ENCODE measurements around the gene ZFP36L1. TPM values are rescaled to one million over a fixed set of nuclear protein-coding genes. Genes with fewer than 3 reads are reported as not detected.

The ZFP36L1 gene
- total RNA-seq, 1 donor from 2014 or later: 385 TPM

DNA sequence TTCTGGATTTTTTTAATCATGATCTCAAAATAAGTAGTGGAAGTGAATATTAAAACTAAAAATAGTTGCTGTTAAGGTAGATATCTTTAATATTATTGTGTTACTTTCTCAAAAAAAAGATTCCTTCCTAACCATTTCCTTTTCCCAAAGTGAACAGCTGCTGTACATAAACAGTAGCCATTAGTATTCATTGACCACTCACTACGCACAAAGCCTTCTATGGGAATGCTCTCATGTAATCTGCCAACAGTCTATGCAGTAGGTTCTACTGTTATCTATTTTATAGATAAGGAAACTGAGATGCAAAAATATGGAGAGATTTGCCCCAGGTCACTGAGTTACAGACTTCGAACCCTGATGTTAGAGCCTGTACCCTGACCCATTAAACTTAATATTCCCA, 32.1 kb downstream of the ZFP36L1 start:
- no peak overlapping the region for H3K4me3 Mint-ChIP-seq (ENCODE audit: unreplicated experiment)
- H3K9me3 Mint-ChIP-seq (ENCODE audit: unreplicated experiment): no peaks in the 10 kb centered on the region
- H3K36me3 Mint-ChIP-seq (ENCODE audit: low read depth, unreplicated experiment): no peaks in the 10 kb centered on the region
- H3K27ac Mint-ChIP-seq (ENCODE audit: unreplicated experiment): peak overlapping the region; percentile 30
- H3K27me3 Mint-ChIP-seq (ENCODE audit: unreplicated experiment): peaks cover 2% of the 10 kb centered on the region
- TF ChIP-seq, protein P1, sequence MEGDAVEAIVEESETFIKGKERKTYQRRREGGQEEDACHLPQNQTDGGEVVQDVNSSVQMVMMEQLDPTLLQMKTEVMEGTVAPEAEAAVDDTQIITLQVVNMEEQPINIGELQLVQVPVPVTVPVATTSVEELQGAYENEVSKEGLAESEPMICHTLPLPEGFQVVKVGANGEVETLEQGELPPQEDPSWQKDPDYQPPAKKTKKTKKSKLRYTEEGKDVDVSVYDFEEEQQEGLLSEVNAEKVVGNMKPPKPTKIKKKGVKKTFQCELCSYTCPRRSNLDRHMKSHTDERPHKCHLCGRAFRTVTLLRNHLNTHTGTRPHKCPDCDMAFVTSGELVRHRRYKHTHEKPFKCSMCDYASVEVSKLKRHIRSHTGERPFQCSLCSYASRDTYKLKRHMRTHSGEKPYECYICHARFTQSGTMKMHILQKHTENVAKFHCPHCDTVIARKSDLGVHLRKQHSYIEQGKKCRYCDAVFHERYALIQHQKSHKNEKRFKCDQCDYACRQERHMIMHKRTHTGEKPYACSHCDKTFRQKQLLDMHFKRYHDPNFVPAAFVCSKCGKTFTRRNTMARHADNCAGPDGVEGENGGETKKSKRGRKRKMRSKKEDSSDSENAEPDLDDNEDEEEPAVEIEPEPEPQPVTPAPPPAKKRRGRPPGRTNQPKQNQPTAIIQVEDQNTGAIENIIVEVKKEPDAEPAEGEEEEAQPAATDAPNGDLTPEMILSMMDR (IDR thresholded peaks at IDR 0.05; ENCODE audit: unreplicated experiment): no peak
- no peak for DNase-seq (ENCODE audit: low spot score)
- peaks cover 38% of the 10 kb centered on the region for H3K4me1 Mint-ChIP-seq (ENCODE audit: unreplicated experiment)

DNA sequence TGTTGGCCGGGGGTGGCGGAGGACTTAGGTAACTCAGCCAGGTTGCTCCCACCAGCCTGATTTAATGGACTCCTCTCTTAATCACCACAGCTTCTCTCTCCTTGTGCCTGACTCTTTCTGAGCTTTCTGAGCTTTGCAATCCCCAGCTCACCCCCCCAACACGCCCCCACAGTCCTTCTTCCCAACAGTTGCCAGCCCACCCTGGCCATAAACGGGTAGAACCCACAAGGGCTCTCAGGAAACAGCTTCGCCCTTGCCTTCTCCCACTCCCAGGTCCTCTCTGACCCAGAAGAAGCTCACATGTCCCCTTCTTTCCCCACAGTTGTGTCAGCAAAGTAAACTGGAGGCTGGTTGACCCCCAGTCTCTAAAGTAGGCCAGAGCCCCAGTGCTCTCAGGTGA, 32.9 kb downstream of the ZFP36L1 start:
- Mint-ChIP-seq H3K27ac (ENCODE audit: unreplicated experiment) (no peak overlapping the region), H3K4me3 (ENCODE audit: unreplicated experiment) (no peak overlapping the region), H3K36me3 (ENCODE audit: low read depth, unreplicated experiment) (no peaks in the 10 kb centered on the region), H3K9me3 (ENCODE audit: unreplicated experiment) (no peaks in the 10 kb centered on the region), H3K27me3 (ENCODE audit: unreplicated experiment) (peaks cover 2% of the 10 kb centered on the region), H3K4me1 (ENCODE audit: unreplicated experiment) (peaks cover 32% of the 10 kb centered on the region)
- TF ChIP-seq, protein P1 (IDR thresholded peaks at IDR 0.05; ENCODE audit: unreplicated experiment): no peak
- no peak for DNase-seq (ENCODE audit: low spot score)

DNA sequence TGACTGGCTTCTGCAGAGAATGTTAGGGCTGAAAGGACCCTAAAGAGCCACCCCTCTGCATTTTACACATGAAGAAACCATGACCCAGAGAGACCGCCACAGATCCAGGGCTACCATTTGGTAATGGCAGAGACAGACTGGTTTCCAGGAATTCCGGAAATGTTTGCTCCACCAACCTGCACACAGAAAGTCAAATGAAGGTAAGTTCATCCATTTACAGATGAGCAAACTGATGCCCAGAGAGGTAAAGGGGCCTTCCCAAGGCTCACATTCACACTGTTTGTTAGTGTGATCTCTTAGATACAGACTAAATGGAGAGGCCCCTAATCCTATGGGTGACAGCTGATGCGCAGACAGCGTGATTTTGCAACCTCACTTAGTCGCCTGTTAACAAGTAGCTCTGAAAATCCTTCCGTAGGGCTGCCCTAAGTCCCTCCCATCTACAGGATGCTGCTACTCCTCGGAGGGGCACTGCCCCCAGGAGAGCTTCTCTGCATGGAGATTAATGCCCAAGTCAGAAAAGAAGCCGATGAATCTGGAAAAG, 33.8 kb downstream of the ZFP36L1 start:
- no peaks in the 10 kb centered on the region for H3K9me3 Mint-ChIP-seq (ENCODE audit: unreplicated experiment)
- DNase-seq (ENCODE audit: low spot score): no peak
- H3K27me3 Mint-ChIP-seq (ENCODE audit: unreplicated experiment): no peaks in the 10 kb centered on the region
- no peak overlapping the region for H3K27ac Mint-ChIP-seq (ENCODE audit: unreplicated experiment)
- H3K36me3 Mint-ChIP-seq (ENCODE audit: low read depth, unreplicated experiment): no peaks in the 10 kb centered on the region
- no peak overlapping the region for H3K4me3 Mint-ChIP-seq (ENCODE audit: unreplicated experiment)
- H3K4me1 Mint-ChIP-seq (ENCODE audit: unreplicated experiment): peaks cover 28% of the 10 kb centered on the region
- TF ChIP-seq, protein P1 (IDR thresholded peaks at IDR 0.05; ENCODE audit: unreplicated experiment): no peak

DNA sequence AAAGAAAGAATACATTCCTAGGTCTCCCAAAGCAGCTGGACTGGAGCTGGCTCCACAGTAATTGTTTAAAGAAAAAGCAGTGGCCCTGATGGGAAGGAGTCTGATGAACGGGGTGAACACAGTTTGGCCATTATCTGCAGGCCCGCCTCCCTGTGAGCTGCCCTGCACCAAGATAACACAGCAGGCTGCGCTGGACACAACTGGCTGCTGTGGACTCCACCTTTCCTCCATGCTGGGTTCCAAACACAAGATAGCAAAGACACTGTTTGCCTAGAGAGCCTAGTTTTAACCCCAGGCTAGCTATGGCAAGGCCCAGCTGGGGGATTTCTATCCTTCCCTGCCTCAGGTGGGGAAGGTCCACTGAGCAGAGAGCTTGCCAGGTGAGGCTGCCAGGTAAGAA, 34.6 kb downstream of the ZFP36L1 start:
- Mint-ChIP-seq H3K9me3 (ENCODE audit: unreplicated experiment) (no peaks in the 10 kb centered on the region), H3K27ac (ENCODE audit: unreplicated experiment) (no peak overlapping the region), H3K4me1 (ENCODE audit: unreplicated experiment) (peaks cover 23% of the 10 kb centered on the region), H3K4me3 (ENCODE audit: unreplicated experiment) (no peak overlapping the region), H3K36me3 (ENCODE audit: low read depth, unreplicated experiment) (no peaks in the 10 kb centered on the region), H3K27me3 (ENCODE audit: unreplicated experiment) (no peaks in the 10 kb centered on the region)
- TF ChIP-seq, protein P1 (IDR thresholded peaks at IDR 0.05; ENCODE audit: unreplicated experiment): no peak
- DNase-seq (ENCODE audit: low spot score): no peak

DNA sequence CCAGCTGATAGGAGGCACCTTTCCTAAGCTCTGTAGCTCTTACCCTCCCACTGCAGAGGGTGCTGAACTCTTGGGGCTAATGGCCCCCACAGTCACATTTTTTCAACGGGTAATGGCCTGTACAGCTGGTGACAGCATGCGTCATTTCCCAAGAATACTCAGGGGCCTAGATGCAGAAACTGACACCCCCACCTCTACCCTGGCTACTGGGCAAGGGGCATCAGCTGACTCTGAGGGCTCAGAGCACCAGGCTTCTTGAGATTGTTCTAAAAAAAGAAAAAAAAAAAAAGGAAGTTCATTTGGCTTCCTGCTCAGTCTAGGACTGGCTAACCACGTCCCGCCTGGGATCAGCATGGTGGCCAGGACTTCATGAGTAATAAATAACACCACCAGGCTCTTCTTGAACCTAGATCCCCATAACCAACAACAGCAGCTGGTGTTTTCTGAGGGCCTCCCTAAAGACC, 35.2 kb downstream of the ZFP36L1 start:
- DNase-seq (ENCODE audit: low spot score): no peak
- Mint-ChIP-seq H3K27ac (ENCODE audit: unreplicated experiment) (no peak overlapping the region), H3K4me1 (ENCODE audit: unreplicated experiment) (peaks cover 16% of the 10 kb centered on the region), H3K36me3 (ENCODE audit: low read depth, unreplicated experiment) (no peaks in the 10 kb centered on the region), H3K4me3 (ENCODE audit: unreplicated experiment) (no peak overlapping the region), H3K9me3 (ENCODE audit: unreplicated experiment) (no peaks in the 10 kb centered on the region), H3K27me3 (ENCODE audit: unreplicated experiment) (no peaks in the 10 kb centered on the region)
- TF ChIP-seq, protein P1 (IDR thresholded peaks at IDR 0.05; ENCODE audit: unreplicated experiment): no peak

All from endothelial cell (in vitro differentiated cells).